HepG2 (cell line): Measurements from ENCODE around the gene PRKAR1B. TPM values are rescaled to one million over a fixed set of nuclear protein-coding genes. Genes with fewer than 3 reads are reported as not detected.

Experiments used
- ATAC-seq: fragments of 200-7000 bp; cut with Tn5 transposase; 3 replicates; pipeline ENCODE4 v1.9.1; 2020; ENCODE audit warnings: mild to moderate bottlenecking, moderate library complexity
- BruUV-seq: library from RNA; stranded (reverse); fragments of 400-500 nt; replicated peaks from 2 replicates; lab custom pipeline; 2021; lab: Mats Ljungman, UMichigan
- CTCF ChIA-PET: fragments of 300-600 bp; formaldehyde crosslinking; extraction: SDS; loops from one replicate; lab custom pipeline; 2021; ENCODE audit warnings: low total read pairs, inconsistent platforms, low intra/inter-chr PET ratio; lab: Yijun Ruan, JAX
- POLR2A ChIA-PET: fragments of 350-600 bp; sonication (Branson Sonifier 250); formaldehyde crosslinking; loops from one replicate; lab custom pipeline; 2020; ENCODE audit warnings: antibody characterized with exemption, inconsistent platforms; lab: Yijun Ruan, JAX
- DNase-seq: peaks from one replicate; pipeline ENCODE4 v3.0.0-alpha.2; 2015; ENCODE audit warnings: low spot score
- FAIRE-seq: peaks from 3 replicates; lab custom pipeline; 2011; peaks lifted over from hg19 to GRCh38; lab: Jason Lieb, UNC
- H2AFZ ChIP-seq: one replicate; pipeline ENCODE4 v1.6.1; 2011; ENCODE audit warnings: low read length, inconsistent platforms
- H3K27ac ChIP-seq: fragments of 300-600 bp; 3 replicates; pipeline ENCODE4 v1.8.0; 2011; ENCODE audit warnings: mixed run types, mild to moderate bottlenecking, mixed read lengths, low read length, inconsistent platforms; ENCODE audit not compliant: insufficient read depth; ENCODE audit errors: extremely low read length
- H3K27me3 ChIP-seq, 2 experiments: fragments of 200-600 bp in 1 of 2; 2 replicates in 1 of 2; 3 replicates in 1 of 2; pipeline versions ENCODE4 v1.6.0 to v1.8.0; 2011; ENCODE audit warnings: low read length in 2 of 2, mild to moderate bottlenecking in 2 of 2, moderate library complexity in 2 of 2, inconsistent platforms in 1 of 2; ENCODE audit not compliant: insufficient read depth in 2 of 2, control insufficient read depth in 1 of 2
- H3K36me3 ChIP-seq, 2 experiments: fragments of 200-600 bp in 1 of 2; replicated peaks in 1 of 2; 2 replicates in 1 of 2; 3 replicates in 1 of 2; pipeline versions ENCODE4 v1.5.1 to v1.8.0; 2011; ENCODE audit warnings: low read length in 2 of 2, inconsistent platforms in 1 of 2; ENCODE audit not compliant: insufficient read depth in 2 of 2, control insufficient read depth in 1 of 2
- H3K4me1 ChIP-seq: 2 replicates; pipeline ENCODE4 v1.5.1; 2012; ENCODE audit warnings: low read length, inconsistent platforms; ENCODE audit not compliant: insufficient read depth
- H3K4me2 ChIP-seq: 2 replicates; pipeline ENCODE4 v1.6.0; 2011; ENCODE audit warnings: low read depth, low read length, inconsistent platforms
- H3K4me3 ChIP-seq, 3 experiments: fragments of 200-600 bp in 1 of 3; sonication (generic), shearing (Covaris generic) in 1 of 3; replicated peaks in 1 of 3; 2 replicates each; pipeline ENCODE4 v1.5.1; 2011 to 2016; ENCODE audit warnings: low read length in 3 of 3, inconsistent platforms in 2 of 3, low read depth in 2 of 3, mild to moderate bottlenecking in 2 of 3, control low read depth in 1 of 3, mixed read lengths in 1 of 3; ENCODE audit not compliant: insufficient read depth in 1 of 3
- H3K79me2 ChIP-seq: one replicate; pipeline ENCODE4 v1.6.1; 2011; ENCODE audit warnings: low read length, inconsistent platforms; ENCODE audit not compliant: insufficient read depth
- H3K9ac ChIP-seq: 2 replicates; pipeline ENCODE4 v1.6.0; 2011; ENCODE audit warnings: mild to moderate bottlenecking, low read depth, low read length, inconsistent platforms; ENCODE audit not compliant: insufficient read depth
- H3K9me3 ChIP-seq: 2 replicates; pipeline ENCODE4 v1.5.1; 2012; ENCODE audit warnings: mild to moderate bottlenecking, low read length
- H4K20me1 ChIP-seq: 2 replicates; pipeline ENCODE4 v1.6.0; 2011; ENCODE audit warnings: inconsistent platforms, mild to moderate bottlenecking, low read length, moderate library complexity; ENCODE audit not compliant: insufficient read depth
- EHMT2 ChIP-seq: fragments of 200-600 bp; sonication (generic); IDR thresholded peaks from 2 replicates; pipeline ENCODE4 v1.7.0; 2017; ENCODE audit warnings: antibody characterized with exemption, low read depth, low read length, borderline replicate concordance
- HHEX ChIP-seq: IDR thresholded peaks from 2 replicates; pipeline ENCODE4 v1.6.1; 2016; ENCODE audit warnings: control low read depth
- HNF4A ChIP-seq: sonication (generic); formaldehyde crosslinking; IDR thresholded peaks from 2 replicates; pipeline ENCODE4 v1.4.0; 2020; ENCODE audit warnings: missing genetic modification reagents
- NCOR1 ChIP-seq: fragments of 200-600 bp; sonication (generic); IDR thresholded peaks from 2 replicates; pipeline ENCODE4 v1.7.0; 2017; ENCODE audit warnings: antibody characterized with exemption, low read length, borderline replicate concordance
- PRPF4 ChIP-seq: fragments of 200-400 bp; formaldehyde crosslinking; IDR thresholded peaks from 2 replicates; pipeline ENCODE4 v1.6.1; 2016; ENCODE audit warnings: low read length, low read depth; ENCODE audit not compliant: poor library complexity, severe bottlenecking
- SOX13 ChIP-seq, 3 experiments: fragments of 450-650 bp in 1 of 3; sonication (generic) in 1 of 3; formaldehyde crosslinking in 1 of 3; IDR thresholded peaks in 2 of 3; conservative IDR thresholded peaks in 1 of 3; 2 replicates each; pipeline versions ENCODE4 v1.5.0 to v1.6.1; 2016 to 2020; ENCODE audit warnings: antibody characterized with exemption in 1 of 3, mild to moderate bottlenecking in 1 of 3, missing compliant biosample characterization in 1 of 3, missing genetic modification reagents in 1 of 3, moderate library complexity in 1 of 3
- ZBTB33 ChIP-seq: sonication (generic); formaldehyde crosslinking; IDR thresholded peaks from 2 replicates; pipeline ENCODE4 v1.4.0; 2020; ENCODE audit warnings: missing genetic modification reagents
- ZNF790 ChIP-seq: sonication (generic); formaldehyde crosslinking; IDR thresholded peaks from 2 replicates; pipeline ENCODE4 v1.8.0; 2022; ENCODE audit warnings: missing genetic modification reagents, mild to moderate bottlenecking, borderline replicate concordance
- WGBS: methylation state at CpG from one replicate; pipeline ENCODE4 v1.1.6; 2017; ENCODE audit warnings: low lambda C conversion rate; 5-methylcytosine and 5-hydroxymethylcytosine counted together
- in situ Hi-C: cut with HindIII; loops from 2 replicates; pipeline ENCODE4 v1.10.0; 2017; ENCODE audit warnings: low pct_unique_long_range_greater_than_20kb; ENCODE audit not compliant: extremely low pct_ligation_motif_present
- intact Hi-C: fragments of 100-400 bp; cut with micrococcal nuclease; formaldehyde crosslinking; loops from one replicate; pipeline ENCODE4 v1.10.0; 2022; ENCODE audit not compliant: unreplicated experiment
- polyA plus RNA-seq, 8 experiments: library from polyadenylated mRNA; depleted of rRNA in 3 of 8; stranded (reverse) in 7 of 8; unstranded in 1 of 8; fragments of >200 nt; fragmentation: Illumina TruSeq in 4 of 8; extraction: Trizol in 4 of 8; gene quantifications; 2 replicates each; pipeline versions ENCODE4 v1.2.1 to v1.2.3, GENCODE V29; 2011 to 2016; ENCODE audit warnings: low read depth in 4 of 8, missing spikeins in 1 of 8, mixed read lengths in 1 of 8; ENCODE audit not compliant: insufficient read depth in 1 of 8
- total RNA-seq, 5 experiments: library from RNA; depleted of rRNA; stranded (reverse); fragments of >200 nt; fragmentation: Illumina TruSeq; extraction: Trizol; gene quantifications; 2 replicates each; pipeline ENCODE4 v1.2.3, GENCODE V29; 2016; ENCODE audit warnings: low read depth in 1 of 5

PRKAR1B gene
- total and polyA plus RNA-seq, 2 of the 13 experiments (the other 11 are each of a cell fraction or from before 2014, with no cell fraction given): 7.9 to 28.2 TPM

DNA sequence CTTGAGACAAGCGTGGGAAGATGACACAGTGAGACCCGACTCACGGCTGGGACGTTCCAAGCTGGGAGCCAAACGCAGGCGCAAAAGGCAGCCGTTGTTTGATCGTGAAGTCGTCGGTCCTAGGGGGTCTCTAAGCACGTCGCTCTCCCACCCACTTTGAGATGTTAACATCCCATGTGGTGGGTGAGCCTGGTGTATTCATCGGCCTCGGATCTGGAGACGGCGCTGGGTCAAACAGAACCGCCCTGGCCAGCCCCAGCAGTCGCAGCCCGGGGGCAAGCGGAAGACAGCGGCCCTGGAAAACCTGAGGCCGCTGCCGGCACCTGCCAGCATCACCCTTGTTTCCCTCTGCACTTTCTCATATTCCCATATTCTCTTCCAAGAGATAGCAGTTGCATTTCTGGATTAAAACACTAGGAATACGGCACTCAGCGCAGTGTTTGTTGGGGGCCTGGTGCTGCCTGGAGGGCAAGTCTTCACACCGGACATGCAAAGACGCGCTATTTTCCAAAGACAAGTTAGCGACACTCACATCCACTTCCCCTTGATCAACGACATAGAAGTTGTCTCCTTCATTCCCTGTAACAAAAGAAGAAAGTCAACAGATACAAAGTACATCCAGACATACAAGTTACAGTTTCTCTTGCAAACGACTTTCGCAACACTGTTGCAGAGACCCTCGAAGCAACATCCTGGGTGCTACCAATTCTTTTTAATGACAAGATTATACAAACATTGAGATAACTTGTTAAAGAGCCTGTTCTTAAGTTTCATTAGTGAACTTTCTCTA is 121.2 kb downstream of the PRKAR1B start (continued):
- TF ChIP-seq SOX13 (IDR thresholded peaks at IDR 0.05) (no peak), SOX13 (CRISPR knock-in tag; conservative IDR thresholded peaks at IDR 0.05 in 1 of 2, IDR thresholded peaks at IDR 0.05 in 1 of 2) (peak in 1 of 2 experiments; percentile 52; a peak in 2 of 4 replicates), EHMT2 (no peak), ZNF790 (no peak), HNF4A (CRISPR knock-in tag) (0 out of 2 replicates have a peak, but pooled peaks have one; percentile 16), HHEX (CRISPR knock-in tag) (no peak)
- TF ChIP-seq, all 625 proteins: peak for 8

DNA sequence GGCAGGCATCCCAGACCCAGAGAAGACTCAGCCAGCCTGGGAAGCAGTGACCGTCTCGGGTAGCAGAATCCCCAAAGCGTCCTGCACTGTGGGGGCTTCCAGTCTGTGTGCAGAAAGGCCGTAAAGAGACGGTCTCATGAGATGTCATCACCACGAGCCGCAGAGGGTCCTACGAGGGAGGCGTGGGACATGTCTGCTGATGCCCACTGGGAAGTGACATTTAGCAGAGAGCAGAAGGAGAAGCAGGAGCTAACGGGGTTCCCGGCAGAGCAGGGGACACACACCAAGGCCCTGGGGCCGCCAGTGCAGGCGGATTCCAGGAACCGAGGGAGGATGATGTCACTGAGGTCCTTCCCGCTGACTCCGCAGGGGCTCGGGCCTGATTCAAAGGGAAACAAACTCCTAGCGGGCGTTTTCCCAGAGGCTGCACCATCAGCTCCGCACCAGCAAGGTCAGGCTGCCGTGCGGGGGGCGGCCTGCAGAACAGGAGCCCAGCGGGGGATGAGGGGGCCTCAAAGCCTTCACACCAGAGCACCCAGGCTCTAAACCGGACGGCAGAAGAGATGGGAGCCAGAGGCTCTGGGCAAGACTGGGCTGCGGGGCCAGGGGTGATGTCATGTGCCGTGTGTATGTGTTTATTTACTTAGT is 122.1 kb downstream of the PRKAR1B start:
- ChIA-PET CTCF (no interaction called here), POLR2A (no interaction called here)
- H4K20me1 ChIP-seq: no peaks in the 10 kb centered on the region
- H2AFZ ChIP-seq: no peak overlapping the region
- DNase-seq (no peak), FAIRE-seq (no peak), ATAC-seq (no peak)
- H3K9ac ChIP-seq: no peak overlapping the region
- whole genome bisulfite sequencing: 97% methylated on average over 26 of the region's 28 CpGs
- no TSS peak for BruUV-seq
- in situ Hi-C loops: no loop called here
- no peak overlapping the region for H3K4me2 ChIP-seq
- no peak overlapping the region for H3K27ac ChIP-seq
- H3K36me3 ChIP-seq: peaks cover 0 to 5% of the 10 kb centered on the region in 2 experiments; a peak in 2 of 5 replicates
- H3K79me2 ChIP-seq: no peaks in the 10 kb centered on the region
- no peaks in the 10 kb centered on the region for H3K9me3 ChIP-seq
- intact Hi-C loops: no loop called here
- H3K4me1 ChIP-seq: peaks cover 46% of the 10 kb centered on the region
- no peaks in the 10 kb centered on the region for H3K27me3 ChIP-seq
- no peak overlapping the region for H3K4me3 ChIP-seq
- TF ChIP-seq PRPF4 (no peak), NCOR1 (no peak), ZBTB33 (CRISPR knock-in tag) (0 out of 2 replicates have a peak, but pooled peaks have one; percentile 35)
